RKO (cell line): Measurements from ENCODE around the gene C3orf70.
"Not testable (repeated sequence)": the region's sequence is repeated elsewhere in the genome, so short reads cannot be mapped to it uniquely, and the experiment has no call there.

ENCODE experiments used
- DNase-seq: peaks from one replicate; pipeline ENCODE4 v3.0.0-alpha.2; 2016; ENCODE audit warnings: low spot score

C3orf70 gene

GRCh38 chr3:185151101-185151963, 1.5 kb downstream of the C3orf70 start:
- DNase-seq: no peak

GRCh38 chr3:185150561-185150960, 2.3 kb downstream of the C3orf70 start:
- no peak for DNase-seq

GRCh38 chr3:185149591-185149990, 3.3 kb downstream of the C3orf70 start:
- DNase-seq: no peak

GRCh38 chr3:185145511-185145910, 7.3 kb downstream of the C3orf70 start:
- DNase-seq: no peak

- no peak for DNase-seq
Observed at GRCh38 chr3:185144784-185145183, 8.1 kb downstream of the C3orf70 start.

GRCh38 chr3:185137821-185138220, 15.0 kb downstream of the C3orf70 start:
- no peak for DNase-seq

GRCh38 chr3:185134509-185134908, 18.4 kb downstream of the C3orf70 start:
- no peak for DNase-seq

- DNase-seq: no peak
Observed at GRCh38 chr3:185131602-185132256, 21.1 kb downstream of the C3orf70 start.

GRCh38 chr3:185129083-185129482, 23.8 kb downstream of the C3orf70 start:
- no peak for DNase-seq

- no peak for DNase-seq
Observed at GRCh38 chr3:185126201-185126600, 26.7 kb downstream of the C3orf70 start.

GRCh38 chr3:185120126-185120525, 32.7 kb downstream of the C3orf70 start:
- DNase-seq: no peak

GRCh38 chr3:185115371-185115770, 37.5 kb downstream of the C3orf70 start:
- no peak for DNase-seq

- DNase-seq: no peak
Observed at GRCh38 chr3:185114756-185115155, 38.1 kb downstream of the C3orf70 start.

GRCh38 chr3:185112186-185112585, 40.7 kb downstream of the C3orf70 start:
- no peak for DNase-seq

GRCh38 chr3:185109012-185109411, 43.8 kb downstream of the C3orf70 start:
- not testable (repeated sequence) for DNase-seq

GRCh38 chr3:185106256-185106890, 46.5 kb downstream of the C3orf70 start:
- DNase-seq: not testable (repeated sequence)

- no peak for DNase-seq
Observed at GRCh38 chr3:185103359-185104127, 49.3 kb downstream of the C3orf70 start.

- no peak for DNase-seq
Observed at GRCh38 chr3:185094697-185095096, 58.2 kb downstream of the C3orf70 start.

- no peak for DNase-seq
Observed at GRCh38 chr3:185093116-185093515, 59.7 kb downstream of the C3orf70 start.

- DNase-seq: no peak
Observed at GRCh38 chr3:185090811-185091210, 62.0 kb downstream of the C3orf70 start.

- no peak for DNase-seq
Observed at GRCh38 chr3:185089751-185090150, 63.1 kb downstream of the C3orf70 start.

GRCh38 chr3:185089343-185089742, 63.5 kb downstream of the C3orf70 start:
- no peak for DNase-seq
